Caki2 (cell line): ENCODE data around the gene ST6GALNAC6. TPM values are rescaled to one million over a fixed set of nuclear protein-coding genes. Genes with fewer than 3 reads are reported as not detected.
"Not testable (repeated sequence)": the region's sequence is repeated elsewhere in the genome, so short reads cannot be mapped to it uniquely, and the experiment has no call there.

ENCODE experiments used
- DNase-seq: peaks from one replicate; pipeline ENCODE4 v3.0.0-alpha.2; 2015; ENCODE audit warnings: low read depth
- in situ Hi-C: cut with HindIII; loops from 2 replicates; pipeline ENCODE4 v1.10.0; 2016; ENCODE audit warnings: low sequenced_read_pairs, low pct_unique_long_range_greater_than_20kb, mixed read lengths
- total RNA-seq: library from RNA; depleted of rRNA; stranded (reverse); fragments of >200 nt; shearing (Covaris generic); gene quantifications from 2 replicates; pipeline ENCODE4 v1.2.3, GENCODE V29; 2014; ENCODE audit warnings: low replicate concordance

The ST6GALNAC6 gene
- total RNA-seq, 1 experiment from 2014 or later: 22.8 TPM

- in situ Hi-C loops: no loop called here
- DNase-seq: no peak
Measured at GRCh38 chr9:127853312-127854183, 45.9 kb downstream of the ST6GALNAC6 start.

- DNase-seq: no peak
- in situ Hi-C loops: no loop called here
Measured at GRCh38 chr9:127852829-127853228, 46.6 kb downstream of the ST6GALNAC6 start.

GRCh38 chr9:127850286-127850830 lies 49.0 kb downstream of the ST6GALNAC6 start:
- in situ Hi-C loops: no loop called here
- DNase-seq: no peak

GRCh38 chr9:127848756-127849504 lies 50.5 kb downstream of the ST6GALNAC6 start:
- in situ Hi-C loops: no loop called here
- no peak for DNase-seq

- in situ Hi-C loops: no loop called here
- no peak for DNase-seq
Measured at GRCh38 chr9:127847833-127848755, 51.3 kb downstream of the ST6GALNAC6 start.

GRCh38 chr9:127847178-127847510 lies 52.3 kb downstream of the ST6GALNAC6 start:
- no peak for DNase-seq
- in situ Hi-C loops: no loop called here

- DNase-seq: no peak
- in situ Hi-C loops: no loop called here
Measured at GRCh38 chr9:127846443-127847177, 52.8 kb downstream of the ST6GALNAC6 start.

GRCh38 chr9:127845619-127846018 lies 53.8 kb downstream of the ST6GALNAC6 start:
- DNase-seq, in situ Hi-C loops: not testable (repeated sequence)

- in situ Hi-C loops: no loop called here
- DNase-seq: no peak
Measured at GRCh38 chr9:127844821-127845359, 54.5 kb downstream of the ST6GALNAC6 start.

GRCh38 chr9:127841087-127841835 lies 58.1 kb downstream of the ST6GALNAC6 start:
- no peak for DNase-seq
- in situ Hi-C loops: no loop called here

- in situ Hi-C loops: no loop called here
- DNase-seq: peak; percentile 48
Measured at GRCh38 chr9:127838375-127839078, 60.9 kb downstream of the ST6GALNAC6 start.

- in situ Hi-C loops: no loop called here
- DNase-seq: no peak
Measured at GRCh38 chr9:127837346-127837745, 62.1 kb downstream of the ST6GALNAC6 start.

GRCh38 chr9:127836561-127836960 lies 62.8 kb downstream of the ST6GALNAC6 start:
- in situ Hi-C loops, DNase-seq: not testable (repeated sequence)

- no peak for DNase-seq
- in situ Hi-C loops: no loop called here
Measured at GRCh38 chr9:127835991-127836516, 63.3 kb downstream of the ST6GALNAC6 start.
